Sigmoid colon (tissue), 7 donors: ENCODE measurements around the gene MOB3B. TPM values are rescaled to one million over a fixed set of nuclear protein-coding genes. Genes with fewer than 3 reads are reported as not detected.

Experiments used
- DNase-seq: peaks from one replicate; pipeline ENCODE4 v3.0.0-alpha.2; 2019
- H3K27ac ChIP-seq, 4 donors: fragments of 200-600 bp; sonication (generic); one replicate each; pipeline ENCODE4 v1.5.1; 2016 to 2019; ENCODE audit warnings: mild to moderate bottlenecking in 1 of 4
- H3K27me3 ChIP-seq, 3 donors: fragments of 200-600 bp; sonication (generic); one replicate each; pipeline ENCODE4 v1.5.1; 2019; ENCODE audit warnings: mild to moderate bottlenecking in 1 of 3
- H3K36me3 ChIP-seq, 4 donors: fragments of 200-600 bp; sonication (generic); one replicate each; pipeline ENCODE4 v1.5.1; 2016 to 2019
- H3K4me1 ChIP-seq, 4 donors: fragments of 200-600 bp; sonication (generic); one replicate each; pipeline ENCODE4 v1.5.1; 2017 to 2019
- H3K4me3 ChIP-seq, 4 donors: fragments of 200-600 bp; sonication (generic); one replicate each; pipeline ENCODE4 v1.5.1; 2017 to 2019; ENCODE audit warnings: mild to moderate bottlenecking in 2 of 4, moderate library complexity in 1 of 4
- H3K9me3 ChIP-seq, 4 donors: fragments of 200-600 bp in 3 of 4; sonication (generic) in 3 of 4; one replicate each; pipeline versions ENCODE4 v1.5.1 to v1.6.1; 2013 to 2019
- CTCF ChIP-seq, 4 experiments: fragments of 450-650 bp in 3 of 4; fragments of 200-600 bp in 1 of 4; IDR thresholded peaks; one replicate each; pipeline ENCODE4 v1.5.1; 2016 to 2019; ENCODE audit warnings: antibody characterized with exemption in 4 of 4, mild to moderate bottlenecking in 3 of 4, moderate library complexity in 2 of 4
- EP300 ChIP-seq, 4 donors: sonication (generic); formaldehyde crosslinking; IDR thresholded peaks; one replicate each; pipeline ENCODE4 v1.6.1; 2017; ENCODE audit warnings: antibody characterized with exemption in 4 of 4
- POLR2A ChIP-seq, 2 donors: fragments of 450-650 bp; IDR thresholded peaks; one replicate each; pipeline ENCODE4 v1.6.1; 2016; ENCODE audit warnings: antibody characterized with exemption in 2 of 2, mild to moderate bottlenecking in 2 of 2, moderate library complexity in 2 of 2
- POLR2AphosphoS5 ChIP-seq, 4 donors: sonication (generic); formaldehyde crosslinking; IDR thresholded peaks; one replicate each; pipeline ENCODE4 v1.6.1; 2017; ENCODE audit warnings: antibody characterized with exemption in 4 of 4
- WGBS, 2 donors: extraction: QIAGEN DNeasy Blood & Tissue Kit; methylation state at CpG; one replicate each; pipeline ENCODE4 v1.1.7; 2013; 5-methylcytosine and 5-hydroxymethylcytosine counted together
- intact Hi-C: fragments of 100-400 bp; cut with DNase I; formaldehyde crosslinking; loops from one replicate; pipeline ENCODE4 v1.15.1; 2023
- polyA plus RNA-seq, 3 donors: library from polyadenylated mRNA; stranded (reverse); fragments of 200-250 nt; gene quantifications; one replicate each; pipeline ENCODE4 v1.2.3, GENCODE V29; 2013
- total RNA-seq, 4 donors: library from RNA; depleted of rRNA; stranded (reverse); fragments of >200 nt; gene quantifications; one replicate each; pipeline ENCODE4 v1.1.0, GENCODE V29; 2016
- donor health status: healthy with polysubstance abuse.
- donor health status: Bipolar disorder and iron deficiency.
- donor health status: healthy.

The MOB3B gene
- total and polyA plus RNA-seq, 7 donors: 6.9 to 23.4 (median 16.1) TPM

GRCh38 chr9:27548055-27548741 is 18.6 kb upstream of the MOB3B start:
- Histone ChIP-seq H3K36me3 (peaks cover 0 to 52% (median 0%) of the 10 kb centered on the region in 4 donors), H3K4me1 (peaks cover 0 to 6% (median 4%) of the 10 kb centered on the region in 4 donors), H3K4me3 (no peak overlapping the region), H3K27ac (peak overlapping the region in 3 of 4 donors; percentile 7 to 43 (median 24)), H3K27me3 (no peaks in the 10 kb centered on the region), H3K9me3 (no peaks in the 10 kb centered on the region)
- peak; percentile 23 to 50 (median 46) for TF ChIP-seq CTCF (IDR thresholded peaks at IDR 0.05)
- TF ChIP-seq POLR2AphosphoS5 (IDR thresholded peaks at IDR 0.05): no peak
- 35 to 63% methylated on average over 10 of the region's 10 CpGs for WGBS, 2 donors
- DNase-seq: no peak
- intact Hi-C loops: loop anchor here (1.0 to 10.0 kb wide), 3 partner anchors 216 to 513 kb away; no protein-coding TSS in a partner anchor

- peaks cover 0 to 27% (median 0%) of the 10 kb centered on the region in 4 donors for H3K36me3 ChIP-seq
- H3K9me3 ChIP-seq: no peaks in the 10 kb centered on the region
- WGBS, 2 donors: 26 to 80% methylated on average over 3 of the region's 3 CpGs
- H3K4me1 ChIP-seq: peaks cover 0 to 24% (median 16%) of the 10 kb centered on the region in 4 donors
- intact Hi-C loops: loop anchor here (10.0 kb wide), 2 partner anchors 421 to 511 kb away; no protein-coding TSS in a partner anchor
- no peaks in the 10 kb centered on the region for H3K27me3 ChIP-seq
- no peak overlapping the region for H3K27ac ChIP-seq
- no peak overlapping the region for H3K4me3 ChIP-seq
- TF ChIP-seq CTCF (IDR thresholded peaks at IDR 0.05) (no peak), EP300 (IDR thresholded peaks at IDR 0.05) (no peak), POLR2AphosphoS5 (IDR thresholded peaks at IDR 0.05) (no peak), POLR2A (IDR thresholded peaks at IDR 0.05) (no peak)
- DNase-seq: no peak
Measured at GRCh38 chr9:27545471-27545870, 15.9 kb upstream of the MOB3B start.

DNA sequence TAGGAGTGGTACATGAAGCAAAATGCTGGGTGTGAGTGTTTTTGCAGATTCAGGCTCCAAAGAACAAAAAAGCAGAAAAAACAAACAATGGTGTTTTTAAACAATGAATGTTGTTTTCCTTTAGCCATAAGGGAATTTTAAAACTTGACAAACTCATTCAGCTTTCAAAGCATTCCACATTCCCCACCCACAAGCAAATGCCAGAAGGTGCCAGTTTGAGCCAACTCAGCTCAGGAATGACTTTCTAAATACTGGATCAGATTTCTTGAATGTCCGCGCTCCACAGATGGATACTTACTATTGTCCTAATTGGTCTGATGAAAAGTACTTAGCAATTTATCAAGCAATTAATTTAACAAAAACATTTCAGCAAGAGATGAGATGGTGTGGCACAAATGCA is 12.9 kb upstream of the MOB3B start:
- WGBS, 2 donors: 97 to 99% methylated on average over 2 of the region's 2 CpGs
- Histone ChIP-seq H3K36me3 (peaks cover 0 to 18% (median 0%) of the 10 kb centered on the region in 4 donors), H3K4me3 (no peak overlapping the region), H3K4me1 (peaks cover 0 to 44% (median 32%) of the 10 kb centered on the region in 4 donors), H3K9me3 (no peaks in the 10 kb centered on the region), H3K27ac (no peak overlapping the region), H3K27me3 (no peaks in the 10 kb centered on the region)
- no peak for TF ChIP-seq EP300 (IDR thresholded peaks at IDR 0.05)
- no peak for TF ChIP-seq CTCF (IDR thresholded peaks at IDR 0.05)
- no peak for TF ChIP-seq POLR2A (IDR thresholded peaks at IDR 0.05)
- TF ChIP-seq POLR2AphosphoS5 (IDR thresholded peaks at IDR 0.05): no peak
- intact Hi-C loops: loop anchor here (10.0 kb wide), 2 partner anchors 418 to 508 kb away; no protein-coding TSS in a partner anchor
- DNase-seq: no peak

GRCh38 chr9:27541740-27542139 is 12.1 kb upstream of the MOB3B start:
- no peak overlapping the region for H3K4me3 ChIP-seq
- H3K36me3 ChIP-seq: peaks cover 0 to 18% (median 0%) of the 10 kb centered on the region in 4 donors
- DNase-seq: no peak
- H3K9me3 ChIP-seq: no peaks in the 10 kb centered on the region
- TF ChIP-seq CTCF (IDR thresholded peaks at IDR 0.05) (no peak), EP300 (IDR thresholded peaks at IDR 0.05) (no peak), POLR2AphosphoS5 (IDR thresholded peaks at IDR 0.05) (no peak), POLR2A (IDR thresholded peaks at IDR 0.05) (no peak)
- no peaks in the 10 kb centered on the region for H3K27me3 ChIP-seq
- intact Hi-C loops: loop anchor here (2.0 to 10.0 kb wide), 3 partner anchors 31 to 507 kb away; partner anchors contain the start of gene C9orf72
- 95 to 96% methylated on average over 4 of the region's 4 CpGs for WGBS, 2 donors
- peak overlapping the region in 3 of 4 donors; percentile 84 to 89 (median 89) for H3K27ac ChIP-seq
- H3K4me1 ChIP-seq: peaks cover 0 to 51% (median 34%) of the 10 kb centered on the region in 4 donors
